Activated CD4-positive, alpha-beta T cell treated with anti-CD3 and anti-CD28 coated beads, Interleukin-10, Interleukin-2, amounts not matched to agents 100 ng/mL and 50 ng/mL, durations not matched to agents 16 hours and 8 hours (primary cell): ENCODE results near the gene ATP6V1C2.

Experiments used
- DNase-seq: peaks from one replicate; pipeline ENCODE4 v3.0.0-alpha.2; 2020

ATP6V1C2 gene, protein sequence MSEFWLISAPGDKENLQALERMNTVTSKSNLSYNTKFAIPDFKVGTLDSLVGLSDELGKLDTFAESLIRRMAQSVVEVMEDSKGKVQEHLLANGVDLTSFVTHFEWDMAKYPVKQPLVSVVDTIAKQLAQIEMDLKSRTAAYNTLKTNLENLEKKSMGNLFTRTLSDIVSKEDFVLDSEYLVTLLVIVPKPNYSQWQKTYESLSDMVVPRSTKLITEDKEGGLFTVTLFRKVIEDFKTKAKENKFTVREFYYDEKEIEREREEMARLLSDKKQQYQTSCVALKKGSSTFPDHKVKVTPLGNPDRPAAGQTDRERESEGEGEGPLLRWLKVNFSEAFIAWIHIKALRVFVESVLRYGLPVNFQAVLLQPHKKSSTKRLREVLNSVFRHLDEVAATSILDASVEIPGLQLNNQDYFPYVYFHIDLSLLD

DNA sequence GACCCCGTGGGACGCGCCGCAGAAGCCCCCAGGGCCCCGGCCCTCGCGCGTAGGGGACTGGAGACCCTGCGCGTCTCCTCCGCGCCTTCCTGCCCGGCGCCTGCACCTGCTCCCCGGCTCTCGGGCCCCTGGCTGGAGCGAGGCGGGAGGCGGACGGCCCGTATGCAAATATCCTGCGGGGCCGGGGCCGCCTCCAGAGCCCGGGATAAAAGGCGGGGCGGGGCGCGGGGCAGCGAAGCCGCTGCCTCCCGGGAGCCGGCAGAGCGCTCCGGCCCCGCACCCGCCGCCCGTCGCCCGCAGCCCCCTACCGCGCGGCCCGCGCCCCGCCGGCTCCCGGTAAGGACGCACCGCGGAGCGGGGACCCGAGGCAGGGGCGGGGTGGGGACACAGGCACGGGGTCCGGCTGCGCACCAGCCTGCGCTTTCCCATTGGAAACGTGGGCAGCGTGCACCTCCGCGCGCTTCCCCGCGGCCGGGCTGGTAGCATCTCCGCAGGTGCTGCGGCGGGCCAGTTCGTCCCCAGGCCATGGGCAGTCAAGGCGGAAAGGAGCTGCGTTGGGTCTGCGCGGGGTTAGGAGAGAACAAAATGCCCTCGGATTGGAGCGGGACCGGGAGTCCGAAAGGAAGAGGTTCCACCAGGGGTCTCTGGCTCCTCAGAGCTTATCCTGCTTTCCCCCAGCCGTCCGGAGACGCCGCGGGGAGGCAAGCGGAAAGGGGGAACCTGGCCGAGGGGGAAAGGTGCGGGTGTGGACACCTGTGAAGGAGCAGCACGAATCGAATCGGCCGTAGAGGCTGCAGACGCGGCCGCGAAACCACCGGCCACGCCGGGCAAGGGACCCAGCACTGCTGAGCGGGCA lies at the start of gene ATP6V1C2:
TSS of gene ATP6V1C2 (plus strand) at position 235 of the 856 bp plus-strand sequence. CDS start 1,220 bp downstream, outside the sequence.
- DNase-seq: no peak

DNA sequence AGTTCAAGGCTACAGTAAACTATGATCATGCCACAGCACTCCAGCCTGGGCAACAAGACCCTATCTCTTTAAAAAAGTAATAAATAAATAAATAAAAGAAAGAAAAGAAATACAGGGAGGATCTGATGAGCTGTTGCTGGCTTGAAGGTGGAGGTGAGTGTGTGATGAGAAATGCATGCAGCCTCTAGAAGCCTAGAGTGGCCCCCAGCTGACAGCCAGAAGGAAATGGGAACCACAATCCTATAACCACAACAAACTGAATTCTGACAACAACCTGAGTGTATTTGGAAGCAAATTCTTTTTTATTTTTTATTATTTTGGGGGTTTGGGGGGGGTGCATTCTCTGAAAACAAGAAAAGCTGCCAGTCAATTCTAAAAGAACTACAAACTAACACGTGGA lies 46.3 kb upstream of the ATP6V1C2 start:
- DNase-seq: no peak

DNA sequence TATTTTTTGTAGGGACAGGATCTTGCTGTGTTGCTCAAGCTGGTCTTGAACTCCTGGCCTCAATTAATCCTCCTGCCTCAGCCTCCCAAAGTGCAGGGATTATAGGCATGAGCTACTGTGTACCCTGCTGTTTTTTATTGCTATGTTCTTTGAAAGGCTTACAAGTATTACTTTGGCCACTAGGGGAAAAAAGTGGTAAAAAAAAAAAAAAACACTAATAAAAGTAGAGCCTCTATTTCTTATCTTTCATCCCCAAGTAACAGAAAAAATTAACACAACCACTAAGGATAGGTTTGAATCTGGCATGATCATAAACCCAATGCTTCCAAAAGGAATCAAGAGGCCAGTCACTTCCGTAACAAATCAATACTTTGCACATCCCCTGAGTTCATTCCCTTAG lies 43.2 kb upstream of the ATP6V1C2 start:
- no peak for DNase-seq

DNA sequence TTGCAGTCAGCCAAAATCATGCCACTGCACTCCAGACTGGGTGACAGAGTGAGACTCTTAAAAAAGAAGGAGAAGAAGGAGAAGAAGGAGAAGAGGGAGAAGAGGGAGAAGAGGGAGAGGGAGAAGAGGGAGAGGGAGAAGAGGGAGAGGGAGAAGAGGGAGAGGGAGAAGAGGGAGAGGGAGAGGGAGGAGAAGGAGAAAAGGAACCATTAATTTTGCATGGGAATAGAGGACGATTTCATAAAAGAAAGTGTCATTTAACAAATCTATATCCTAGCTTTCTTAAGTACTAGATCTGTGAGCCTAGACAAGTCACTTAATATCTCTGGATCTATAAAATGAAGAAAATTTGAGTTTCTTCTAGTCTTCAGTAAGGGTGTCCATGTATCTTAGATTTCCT lies 41.2 kb upstream of the ATP6V1C2 start:
- DNase-seq: no peak

DNA sequence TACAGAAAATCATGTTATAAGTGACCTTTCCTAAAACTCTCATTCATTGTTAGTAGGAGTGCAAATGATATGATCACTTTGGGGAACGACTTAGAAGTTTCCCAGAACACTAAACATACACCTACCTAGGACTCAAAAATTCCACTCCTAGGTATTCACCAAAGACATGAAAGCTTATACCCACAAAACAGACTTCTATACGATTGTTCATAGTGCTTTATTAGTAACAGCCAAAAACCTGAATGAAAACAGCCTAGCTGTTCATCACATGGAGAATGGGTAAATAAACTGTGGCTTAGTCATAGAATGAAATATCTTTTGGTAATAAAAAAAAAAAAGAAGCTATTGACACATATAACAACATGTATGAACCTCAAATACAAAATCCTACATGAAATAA lies 40.5 kb upstream of the ATP6V1C2 start:
- DNase-seq: no peak

DNA sequence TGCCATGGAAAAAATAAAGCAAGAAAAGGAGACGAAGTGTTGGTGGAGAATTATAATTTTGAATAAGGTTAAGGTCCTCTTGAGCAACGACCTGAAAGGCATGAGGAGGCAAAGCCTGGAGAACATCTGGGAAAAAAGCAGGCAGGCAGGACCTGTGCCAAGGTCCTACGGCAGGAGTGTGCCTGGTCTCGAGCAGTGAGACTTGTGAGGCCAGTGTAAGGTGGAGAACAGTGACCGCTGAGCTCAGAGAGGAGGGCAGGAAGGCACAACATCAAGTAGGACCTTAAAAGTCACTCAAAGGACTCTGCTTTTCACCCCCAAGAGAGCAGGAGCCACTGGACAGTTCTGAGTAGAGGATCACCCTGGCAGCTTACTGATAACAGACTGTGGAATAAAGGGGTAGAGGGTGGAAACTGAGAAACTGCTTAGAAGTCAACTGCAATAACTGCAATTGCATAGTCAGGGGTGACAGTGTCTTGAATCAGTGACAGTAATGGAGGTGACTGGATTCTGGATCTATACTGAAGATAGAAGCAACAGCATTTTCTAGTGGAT lies 35.2 kb upstream of the ATP6V1C2 start:
- no peak for DNase-seq

DNA sequence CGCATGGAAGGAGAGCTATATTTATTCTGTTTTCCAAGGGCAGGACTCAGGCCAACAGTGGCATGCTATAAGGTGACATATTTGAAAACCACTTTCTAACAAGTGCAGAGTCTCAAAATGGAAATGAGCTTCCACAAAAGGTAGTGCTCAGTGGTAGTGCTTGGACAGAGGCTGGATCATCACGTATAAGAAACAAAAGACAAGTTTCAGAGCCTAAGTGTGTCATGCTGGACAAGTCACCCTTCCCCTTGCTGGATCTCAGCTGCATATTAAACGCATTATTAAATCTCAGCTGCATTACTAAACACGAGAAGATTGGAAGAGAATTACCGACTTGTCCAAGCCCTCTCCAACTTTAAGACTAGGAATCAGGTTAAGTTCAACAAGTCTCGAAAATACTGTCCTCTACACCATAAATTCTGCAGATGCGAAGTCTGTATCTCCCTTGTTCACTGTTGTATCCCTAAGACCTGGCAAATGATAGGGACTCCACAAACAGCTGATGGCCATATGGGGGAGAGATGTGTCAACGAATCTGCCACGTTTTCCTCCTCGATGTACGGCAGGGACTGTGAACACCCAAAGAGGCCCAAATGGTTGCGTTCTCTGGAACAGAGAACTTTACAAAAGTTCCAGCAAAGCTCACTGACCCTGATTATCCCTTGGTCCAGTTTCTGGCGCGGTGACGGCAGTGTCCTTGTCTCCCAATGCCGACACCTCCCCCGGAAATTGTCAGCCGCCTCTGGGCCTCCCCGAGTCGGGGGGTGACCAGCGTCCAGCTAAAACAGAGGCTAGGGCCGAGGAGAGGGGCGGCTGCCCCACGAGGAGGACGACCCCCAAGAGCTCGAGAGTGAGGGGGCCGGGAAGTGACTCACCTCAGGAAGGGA lies 32.3 kb upstream of the ATP6V1C2 start:
- peak; percentile 21 for DNase-seq

DNA sequence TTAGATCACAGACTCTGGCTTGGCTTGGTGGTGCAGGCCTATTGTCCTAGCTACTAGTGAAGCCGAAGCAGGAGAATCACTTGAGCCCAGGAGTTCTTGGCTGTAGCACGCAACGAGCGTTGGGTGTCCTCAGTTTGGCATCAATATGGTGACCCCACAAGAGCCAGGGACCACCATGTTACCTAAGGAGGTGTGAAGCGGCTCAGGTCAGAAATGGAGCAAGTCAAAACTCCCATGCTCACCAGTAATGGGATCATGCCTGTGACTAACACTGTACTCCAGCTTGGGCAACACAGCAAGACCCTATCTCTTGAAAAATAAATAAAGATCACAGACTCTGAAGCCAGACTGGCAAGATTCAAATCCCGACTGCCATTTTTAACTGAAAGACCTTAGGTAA lies 29.9 kb upstream of the ATP6V1C2 start:
- no peak for DNase-seq

DNA sequence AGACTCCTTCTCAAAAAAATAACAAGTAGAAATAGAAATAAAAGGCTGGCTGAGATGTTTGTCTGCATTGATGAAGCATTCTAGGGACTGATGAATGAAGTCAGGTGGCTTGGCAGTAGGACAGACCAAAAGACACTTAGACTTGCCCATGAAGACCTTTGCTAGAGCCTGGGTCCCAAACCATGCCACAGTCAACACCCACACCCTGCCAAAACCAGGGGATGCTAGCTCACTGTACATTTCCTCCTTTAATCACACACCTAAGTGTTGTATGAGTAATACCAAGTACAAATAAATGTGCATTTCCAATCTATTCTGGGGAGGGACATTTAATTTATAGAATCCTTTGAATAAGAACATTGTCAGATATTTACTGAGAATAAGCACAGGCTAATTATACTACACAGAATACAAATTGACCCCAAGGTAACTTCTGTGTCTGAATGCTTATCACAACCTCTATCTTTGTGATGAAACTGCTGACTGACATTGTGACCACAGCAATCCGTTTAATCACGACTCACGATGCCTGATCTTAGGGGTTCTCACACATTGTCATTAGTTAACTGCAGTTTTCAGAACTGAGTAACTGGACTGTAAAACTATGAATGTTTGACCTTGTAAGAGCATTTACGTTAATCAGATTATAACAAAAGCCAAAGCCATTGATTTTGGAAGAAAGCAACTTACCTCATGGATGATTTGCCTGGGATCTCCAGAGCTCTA lies 21.2 kb upstream of the ATP6V1C2 start:
- DNase-seq: peak; percentile 60

DNA sequence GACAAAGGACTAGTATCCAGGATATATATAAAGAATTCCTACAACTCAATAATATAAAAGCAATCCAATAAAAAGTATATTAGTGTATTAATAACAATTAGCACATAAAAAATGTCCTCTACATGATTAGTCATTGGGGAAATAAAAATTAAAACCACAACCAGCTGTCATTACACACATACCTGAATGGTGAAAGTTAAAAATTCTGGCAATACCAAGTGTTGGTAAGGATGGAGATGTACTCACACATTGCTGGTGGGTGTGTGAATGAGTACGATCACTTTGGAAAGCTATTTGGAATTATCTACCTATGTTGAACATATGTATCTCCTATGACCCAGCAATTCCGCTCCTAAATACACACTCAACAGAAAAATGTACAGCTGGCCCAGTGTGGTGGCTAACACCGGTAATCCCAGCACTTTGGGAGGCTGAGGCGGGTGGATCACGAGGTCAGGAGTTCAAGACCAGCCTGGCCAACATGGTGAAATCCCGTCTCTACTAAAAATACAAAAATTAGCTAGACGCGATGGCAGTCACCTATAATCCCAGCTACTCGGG lies 17.3 kb upstream of the ATP6V1C2 start:
- DNase-seq: no peak

DNA sequence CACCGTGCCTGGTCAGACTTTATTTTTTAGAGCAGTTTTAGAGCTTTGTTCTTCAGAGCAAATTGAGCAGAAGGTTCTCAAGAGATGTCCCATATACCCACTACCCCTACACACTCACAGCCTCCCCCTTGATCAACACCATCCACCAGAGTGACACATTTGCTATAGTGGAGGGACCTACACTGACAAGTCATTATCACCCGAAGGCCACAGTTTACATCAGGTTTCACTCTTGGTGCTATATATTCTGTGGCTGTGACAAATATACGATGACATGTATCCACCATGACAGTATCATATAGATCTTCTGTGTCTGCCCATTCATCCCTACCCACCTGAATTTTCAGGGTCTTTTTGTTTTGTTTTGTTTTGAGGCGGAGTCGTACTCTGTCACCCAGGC lies 15.4 kb upstream of the ATP6V1C2 start:
- no peak for DNase-seq

DNA sequence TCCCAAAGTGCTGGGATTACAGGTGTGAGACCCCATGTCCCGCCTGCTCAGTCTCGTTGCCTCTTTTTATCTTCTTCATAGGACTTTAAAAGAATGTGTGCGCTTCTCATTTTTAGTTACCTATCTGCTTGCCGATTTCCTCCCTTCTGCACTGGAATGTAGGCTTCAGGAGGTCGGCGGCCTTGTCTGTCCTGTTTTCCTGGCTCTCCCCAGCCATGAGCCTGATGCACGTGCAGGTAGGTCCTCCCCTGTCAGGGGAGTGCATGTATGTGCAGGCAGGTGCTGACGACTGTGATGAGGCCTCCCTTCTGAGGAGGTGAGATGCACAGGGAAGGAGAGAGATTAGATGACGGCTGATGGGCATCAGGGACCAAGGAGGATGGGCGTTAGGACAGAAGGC lies 13.6 kb upstream of the ATP6V1C2 start:
- DNase-seq: no peak

DNA sequence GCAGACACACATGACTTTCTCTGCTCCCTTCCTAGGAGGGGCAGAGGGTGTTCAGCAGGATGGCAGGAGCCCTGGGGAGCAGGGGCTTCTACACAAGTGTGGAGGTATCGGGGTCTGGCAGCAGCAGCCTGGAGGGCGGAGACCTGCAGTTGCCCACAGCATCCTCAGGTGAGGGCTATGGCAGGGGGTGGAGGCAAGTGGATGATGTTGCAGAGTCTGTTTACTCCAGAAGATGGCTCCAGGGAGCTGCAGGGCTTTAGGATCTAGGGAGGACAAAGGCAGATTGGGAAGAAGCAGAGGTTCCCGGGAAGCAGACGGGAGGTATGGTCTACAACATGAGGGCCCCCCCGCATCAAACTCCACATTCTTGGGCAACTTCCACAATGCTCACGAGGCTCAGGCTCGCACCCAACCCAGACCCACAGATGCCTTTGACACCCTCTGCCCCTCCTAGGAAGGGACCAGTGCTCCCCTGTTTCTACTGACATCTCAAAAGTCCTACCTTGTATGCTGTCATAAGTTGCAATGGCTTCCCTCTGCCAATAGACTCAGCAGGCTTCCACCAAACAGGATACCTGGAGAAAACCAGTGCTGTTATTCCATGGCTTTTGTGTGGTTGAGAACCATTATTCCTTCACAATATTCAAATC lies 12.0 kb upstream of the ATP6V1C2 start:
- DNase-seq: no peak

DNA sequence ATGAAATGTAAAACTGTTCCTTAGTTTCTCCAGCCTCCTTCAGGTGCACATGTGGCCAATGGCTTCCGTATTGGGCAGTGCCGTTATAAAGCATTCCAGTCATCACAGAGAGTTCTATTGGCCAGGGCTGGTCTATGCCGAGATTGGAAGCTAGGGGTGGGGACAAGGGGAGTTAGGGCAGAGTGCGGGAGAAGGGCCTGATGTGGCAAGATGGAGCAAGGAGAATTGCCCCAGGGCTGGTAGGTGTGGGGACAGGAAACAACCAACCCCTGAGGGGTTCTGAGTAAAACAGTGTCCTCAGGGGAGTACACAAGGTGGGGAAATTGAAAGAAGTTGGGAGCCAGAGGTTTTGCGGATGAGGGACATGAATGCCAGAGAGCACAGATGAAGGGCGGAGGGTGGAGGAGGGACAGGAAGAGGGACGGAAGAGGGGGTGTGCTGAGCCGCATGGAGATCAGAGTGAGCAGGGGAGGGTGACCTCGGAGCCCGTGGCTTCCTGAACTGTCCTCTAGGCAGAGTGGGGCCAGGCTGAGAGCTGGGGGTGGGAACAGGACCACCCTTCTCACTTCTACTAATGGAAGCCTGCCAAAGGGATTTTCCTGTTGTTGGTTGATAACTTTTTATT lies 9.1 kb upstream of the ATP6V1C2 start:
- DNase-seq: no peak

DNA sequence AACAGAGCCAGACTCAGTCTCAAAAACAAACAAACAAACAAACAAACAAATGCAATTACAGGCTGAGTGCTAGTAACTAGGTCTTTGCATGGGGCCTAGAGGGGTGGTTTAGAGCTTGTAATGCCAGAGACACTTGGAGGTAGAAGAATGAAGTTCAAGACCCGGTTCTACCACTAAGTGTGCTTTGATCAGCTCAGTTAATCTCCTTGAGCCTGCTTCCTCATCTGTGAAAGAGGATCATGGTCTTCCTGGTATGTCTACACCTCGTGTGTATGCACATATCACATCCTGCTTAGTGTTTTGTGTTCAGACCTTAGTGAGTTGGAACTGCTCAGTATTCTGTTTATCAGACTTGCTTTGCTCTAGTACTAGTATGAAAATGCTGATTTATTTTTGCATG lies 4.8 kb upstream of the ATP6V1C2 start:
- DNase-seq: no peak

DNA sequence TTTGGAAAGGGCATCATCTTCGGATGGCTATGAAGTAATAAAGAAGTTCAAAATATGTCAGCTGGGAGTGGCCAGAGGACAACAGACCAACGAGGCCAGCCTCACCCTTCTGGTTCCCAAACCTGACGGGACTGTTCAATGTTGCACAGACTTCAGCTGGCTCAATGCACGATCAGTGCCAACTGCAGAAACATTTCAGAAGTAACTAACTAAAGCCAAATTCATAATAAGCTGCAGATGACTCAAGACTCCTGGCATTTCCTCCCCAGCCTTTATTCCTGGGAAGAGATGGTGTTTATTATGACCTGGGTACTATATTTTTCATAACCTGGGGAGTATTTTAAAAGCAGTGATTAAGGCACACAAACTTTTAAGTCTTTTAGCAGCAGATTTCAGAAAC lies 3.8 kb upstream of the ATP6V1C2 start:
- no peak for DNase-seq

DNA sequence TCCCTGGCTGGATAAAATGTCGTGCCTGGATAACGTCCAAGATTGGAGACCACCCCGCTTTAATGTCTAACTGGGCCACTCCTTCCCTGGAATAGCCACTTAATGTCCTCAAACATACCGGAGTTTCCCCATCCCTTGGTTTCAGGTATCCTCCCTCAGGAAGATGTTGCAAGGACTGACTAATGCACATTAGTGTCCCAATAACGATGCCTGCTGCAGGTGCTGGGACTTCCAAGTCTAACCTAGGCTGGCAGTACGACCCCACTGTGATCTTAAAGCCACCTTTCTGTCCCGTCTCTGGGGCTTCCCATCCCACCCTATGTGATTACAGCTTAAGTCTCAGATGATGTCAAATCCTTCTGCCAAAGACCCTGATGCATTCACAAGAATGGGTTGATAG lies 1.1 kb upstream of the ATP6V1C2 start:
- no peak for DNase-seq

DNA sequence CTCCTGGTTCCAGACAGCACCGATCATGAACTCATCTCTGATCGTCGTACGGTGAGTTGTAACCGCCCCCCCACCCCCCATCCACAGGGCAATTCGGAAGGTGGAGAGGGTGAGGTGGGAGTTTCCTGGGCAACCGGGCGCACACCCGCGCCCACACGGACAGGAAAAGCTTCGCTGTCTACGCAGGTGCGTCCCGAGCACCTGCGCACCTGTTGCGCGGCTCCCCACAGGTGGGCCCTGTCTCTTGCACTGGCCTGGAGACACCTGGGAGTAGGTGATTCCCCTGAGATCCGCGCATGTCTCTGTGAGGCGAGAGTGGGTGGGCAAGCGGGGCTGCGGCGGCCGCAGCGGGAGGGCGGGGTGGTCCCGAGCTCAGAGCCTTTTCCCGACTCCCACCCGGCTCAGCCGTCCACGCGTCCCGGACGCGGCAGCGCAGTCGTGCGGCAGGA lies 459 bp upstream of the ATP6V1C2 start:
- no peak for DNase-seq

DNA sequence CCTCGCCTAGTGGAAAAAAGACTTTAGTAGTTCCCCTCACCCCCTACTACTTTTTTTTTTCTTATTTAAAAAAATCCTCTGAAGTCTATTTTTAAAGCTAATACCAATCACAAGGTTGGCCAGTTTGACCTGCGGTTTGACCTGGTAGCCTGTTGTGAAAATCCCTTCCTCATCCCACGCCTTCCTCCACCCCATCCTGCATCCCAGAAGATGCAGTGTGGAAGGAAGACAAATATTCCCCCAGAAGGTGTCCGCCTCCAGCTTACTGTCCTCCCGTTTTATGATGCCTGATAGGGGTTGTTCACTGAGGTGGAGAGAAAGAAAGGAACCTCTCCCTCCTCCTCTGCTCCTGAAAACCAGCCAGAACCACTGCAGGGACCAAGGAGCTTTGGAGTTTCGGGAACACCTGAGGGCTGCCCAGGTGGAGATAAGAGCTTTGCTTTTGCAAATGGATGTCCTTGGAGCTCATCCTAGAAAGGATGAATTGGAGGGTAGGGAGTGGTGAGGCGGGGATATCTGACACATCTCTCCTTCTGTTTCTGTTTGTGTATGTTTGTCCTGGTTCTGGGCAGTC lies 909 bp downstream of the ATP6V1C2 start:
- no peak for DNase-seq

DNA sequence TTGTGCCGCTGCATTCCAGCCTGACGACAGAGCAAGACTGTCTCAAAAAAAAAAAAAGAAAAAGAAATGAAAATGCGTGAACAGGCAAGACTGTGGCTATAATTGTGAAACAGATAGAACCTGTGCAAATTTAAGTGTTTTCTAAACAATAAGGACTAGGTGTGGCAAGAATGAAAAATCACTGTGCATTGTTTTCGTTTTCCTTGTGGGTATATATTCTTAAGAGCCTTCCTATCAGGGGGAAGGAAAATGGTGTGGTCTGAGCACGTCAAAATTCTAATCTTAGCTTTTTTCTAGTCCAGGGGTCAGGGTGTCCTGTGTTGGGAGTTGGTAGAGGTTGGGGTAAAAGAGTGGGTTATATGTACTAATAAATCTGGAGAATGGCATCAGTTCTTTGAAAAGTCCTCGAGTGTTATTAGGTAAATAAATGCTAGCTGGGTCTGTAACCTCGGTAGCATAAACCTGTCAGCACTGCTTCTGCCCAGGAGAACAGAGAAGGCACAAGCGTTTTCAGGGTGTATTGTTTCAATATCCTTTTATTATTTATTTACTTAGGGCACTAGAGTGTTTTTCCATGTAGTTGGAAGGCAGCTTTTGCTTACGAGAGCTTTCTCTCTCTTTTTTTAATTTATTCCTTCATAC lies 11.6 kb downstream of the ATP6V1C2 start:
- no peak for DNase-seq
